ENCODE results near the gene ATPAF1. TPM values are rescaled to one million over a fixed set of nuclear protein-coding genes. Genes with fewer than 3 reads are reported as not detected.

Gene ATPAF1
- total and polyA plus RNA-seq, 10 of the 15 experiments (the other 5 are each of a cell fraction or from before 2014, with no cell fraction given) = 15.2 to 93.5 (median 48.4) TPM

GRCh38 chr1:46687093-46687659 lies 19.0 kb upstream of the ATPAF1 start:
- DNase-seq (ENCODE audit: low read depth, low spot score) (no peak), ATAC-seq (no peak), FAIRE-seq (no peak)
- Histone ChIP-seq H3K79me2 (ENCODE audit: control insufficient read depth, insufficient read depth, low read length) (no peaks in the 10 kb centered on the region), H3K9me3 (replicated peaks; ENCODE audit: control insufficient read depth, insufficient read depth, low read length) (no peaks in the 10 kb centered on the region), H3K4me2 (ENCODE audit: control insufficient read depth, insufficient read depth) (no peak overlapping the region), H3K4me3 (no peak overlapping the region), H4K20me1 (ENCODE audit: control insufficient read depth, insufficient read depth) (no peaks in the 10 kb centered on the region), H3K27ac (ENCODE audit: control insufficient read depth, insufficient read depth) (no peak overlapping the region), H3K36me3 (ENCODE audit: control insufficient read depth in 2 of 2, insufficient read depth in 2 of 2, low read length in 1 of 2) (peaks cover 13 to 34% of the 10 kb centered on the region in 2 experiments), H3K4me1 (ENCODE audit: control insufficient read depth, insufficient read depth, low read length) (no peaks in the 10 kb centered on the region), H3K27me3 (replicated peaks in 1 of 2; ENCODE audit: control insufficient read depth in 2 of 2, insufficient read depth in 2 of 2, low read length in 1 of 2) (no peaks in the 10 kb centered on the region), H2AFZ (ENCODE audit: control insufficient read depth, low read depth, low read length) (no peak overlapping the region), H3K9ac (ENCODE audit: control insufficient read depth, insufficient read depth, low read length) (no peak overlapping the region)
- ChIA-PET POLR2A (interaction anchor here (0.6 kb wide), 1 partner anchor 26 kb away, joined by 3 read pairs; no protein-coding TSS in a partner anchor), CTCF (interaction anchor here (1.0 to 1.5 kb wide), 2 partner anchors 12 to 37 kb away, joined by 3 to 4 read pairs; no protein-coding TSS in a partner anchor), SMC1A (ENCODE audit: uncharacterized antibody, unreplicated experiment) (interaction anchor here (3.1 kb wide), 1 partner anchor 9 kb away, joined by 8 read pairs; no protein-coding TSS in a partner anchor), RAD21 (ENCODE audit: unreplicated experiment) (no interaction called here)
- intact Hi-C loops (cut with micrococcal nuclease; ENCODE audit: unreplicated experiment) (no loop called here), in situ Hi-C loops (cut with MboI) (no loop called here)
- 66% methylated on average over 2 of the region's 2 CpGs for WGBS (ENCODE audit: insufficient coverage, insufficient replicate concordance, low lambda C conversion rate, missing lambda C conversion rate)
- no TSS peak for BruUV-seq (replicated peaks)
- no peak for TF ChIP-seq HDGF (IDR thresholded peaks at IDR 0.05)
- no peak for TF ChIP-seq PAX5 (IDR thresholded peaks at IDR 0.05; ENCODE audit: borderline replicate concordance, low read depth, low read length)
- no peak for TF ChIP-seq ATF2 (IDR thresholded peaks at IDR 0.05; ENCODE audit: low read length)
- TF ChIP-seq PBX3 (IDR thresholded peaks at IDR 0.05; ENCODE audit: insufficient replicate concordance, low read depth, low read length) = no peak
- no peak for TF ChIP-seq TCF7 (IDR thresholded peaks at IDR 0.05; ENCODE audit: borderline replicate concordance)
- no peak for TF ChIP-seq CBFB (IDR thresholded peaks at IDR 0.05; ENCODE audit: low read depth)
